Retinal pigment epithelial cell (primary cell): ENCODE measurements around the gene FRAT2.

Source experiments
- DNase-seq: peaks from one replicate; pipeline ENCODE4 v3.0.0-alpha.2; 2010; ENCODE audit warnings: low read depth
- H3K4me3 ChIP-seq: 2 replicates; pipeline ENCODE4 v1.5.1; 2011; ENCODE audit warnings: mild to moderate bottlenecking, low read length, control low read depth, moderate library complexity
- TF ChIP-seq, protein P1 (sequence below): conservative IDR thresholded peaks from 2 replicates; pipeline ENCODE4 v1.5.1; 2011; ENCODE audit warnings: low read depth, low read length, control low read depth, inconsistent platforms

Gene FRAT2

GRCh38 chr10:97376413-97376812, 41.9 kb upstream of the FRAT2 start:
- no peak for DNase-seq
- TF ChIP-seq, protein P1, sequence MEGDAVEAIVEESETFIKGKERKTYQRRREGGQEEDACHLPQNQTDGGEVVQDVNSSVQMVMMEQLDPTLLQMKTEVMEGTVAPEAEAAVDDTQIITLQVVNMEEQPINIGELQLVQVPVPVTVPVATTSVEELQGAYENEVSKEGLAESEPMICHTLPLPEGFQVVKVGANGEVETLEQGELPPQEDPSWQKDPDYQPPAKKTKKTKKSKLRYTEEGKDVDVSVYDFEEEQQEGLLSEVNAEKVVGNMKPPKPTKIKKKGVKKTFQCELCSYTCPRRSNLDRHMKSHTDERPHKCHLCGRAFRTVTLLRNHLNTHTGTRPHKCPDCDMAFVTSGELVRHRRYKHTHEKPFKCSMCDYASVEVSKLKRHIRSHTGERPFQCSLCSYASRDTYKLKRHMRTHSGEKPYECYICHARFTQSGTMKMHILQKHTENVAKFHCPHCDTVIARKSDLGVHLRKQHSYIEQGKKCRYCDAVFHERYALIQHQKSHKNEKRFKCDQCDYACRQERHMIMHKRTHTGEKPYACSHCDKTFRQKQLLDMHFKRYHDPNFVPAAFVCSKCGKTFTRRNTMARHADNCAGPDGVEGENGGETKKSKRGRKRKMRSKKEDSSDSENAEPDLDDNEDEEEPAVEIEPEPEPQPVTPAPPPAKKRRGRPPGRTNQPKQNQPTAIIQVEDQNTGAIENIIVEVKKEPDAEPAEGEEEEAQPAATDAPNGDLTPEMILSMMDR: no peak
- no peak overlapping the region for H3K4me3 ChIP-seq

DNA sequence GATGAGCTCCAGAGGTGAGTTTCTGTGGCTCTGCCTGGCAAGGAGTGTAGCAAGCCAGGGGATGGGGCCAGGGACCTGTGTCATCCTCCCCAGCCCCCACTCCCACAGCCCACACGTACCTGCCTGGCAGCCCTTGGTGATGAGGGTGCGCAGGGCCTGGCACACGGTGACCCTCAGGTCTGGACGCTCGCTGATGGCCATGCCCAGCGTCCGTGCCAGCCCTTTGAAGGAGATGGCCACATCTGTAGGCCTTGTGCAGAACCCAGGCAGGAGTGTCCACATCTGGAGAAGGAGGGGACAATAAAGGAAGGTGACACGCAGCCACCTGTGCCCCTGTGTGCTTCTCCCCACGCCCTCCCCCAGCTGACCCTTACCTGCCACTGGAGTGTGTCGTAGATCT, 38.9 kb upstream of the FRAT2 start:
- TF ChIP-seq, protein P1: no peak
- H3K4me3 ChIP-seq: no peak overlapping the region
- no peak for DNase-seq

- no peak for DNase-seq
- no peak overlapping the region for H3K4me3 ChIP-seq
- TF ChIP-seq, protein P1: no peak
Observed at GRCh38 chr10:97372233-97372875, 37.8 kb upstream of the FRAT2 start.

DNA sequence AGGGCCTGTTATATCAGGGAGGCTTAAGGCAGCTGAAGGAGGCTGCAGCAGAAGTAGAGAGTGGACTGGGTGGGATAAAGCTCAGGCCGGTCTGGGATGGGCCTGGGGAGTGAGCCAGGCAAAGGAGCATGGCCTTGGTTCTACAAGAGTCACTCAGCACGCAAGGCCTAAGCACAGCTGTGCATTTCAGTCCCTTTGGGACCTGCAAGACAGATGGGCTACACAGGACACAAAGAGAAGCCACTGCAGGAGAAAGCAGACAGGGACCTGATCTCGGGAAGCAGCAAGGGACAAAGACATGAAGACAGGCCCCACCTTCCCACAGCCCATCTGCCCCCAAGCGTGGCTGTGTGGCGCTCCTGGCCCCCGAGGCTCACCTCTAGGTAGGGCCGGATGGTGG, 37.2 kb upstream of the FRAT2 start:
- no peak overlapping the region for H3K4me3 ChIP-seq
- TF ChIP-seq, protein P1: no peak
- no peak for DNase-seq

- no peak for DNase-seq
- no peak overlapping the region for H3K4me3 ChIP-seq
- TF ChIP-seq, protein P1: no peak
Observed at GRCh38 chr10:97367126-97367649, 32.7 kb upstream of the FRAT2 start.

DNA sequence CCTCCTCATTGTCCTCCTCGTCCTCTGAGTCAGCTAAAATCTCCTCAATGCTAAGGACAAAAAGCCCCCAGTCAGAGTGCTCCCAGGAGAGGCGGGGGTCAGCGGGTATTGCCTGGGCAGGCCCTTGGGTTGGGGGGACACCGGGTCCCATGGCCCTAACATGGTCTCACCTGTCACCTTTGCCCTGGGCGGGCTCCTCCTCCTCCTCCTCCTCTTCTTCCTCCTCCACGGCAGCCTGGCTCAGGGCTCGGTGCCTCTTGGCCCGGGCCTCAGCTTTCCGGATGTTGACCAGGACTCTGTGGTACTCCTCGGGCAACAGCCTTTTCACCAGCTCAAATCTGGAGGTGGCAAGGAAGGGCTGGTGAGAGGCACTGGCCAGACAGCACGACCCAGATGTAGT, 32.0 kb upstream of the FRAT2 start:
- TF ChIP-seq, protein P1: no peak
- H3K4me3 ChIP-seq: no peak overlapping the region
- DNase-seq: no peak

GRCh38 chr10:97365761-97366351, 31.3 kb upstream of the FRAT2 start:
- TF ChIP-seq, protein P1: no peak
- H3K4me3 ChIP-seq: no peak overlapping the region
- DNase-seq: no peak
